Stimulated activated CD8-positive, alpha-beta memory T cell treated with anti-CD3 and anti-CD28 coated beads, Interleukin-15, amount 100 ng/mL, for 48 hours (primary cell): ENCODE results near the gene AKR1B15.
"Not testable (repeated sequence)": the region's sequence is repeated elsewhere in the genome, so short reads cannot be mapped to it uniquely, and the experiment has no call there.

ENCODE experiments used
- DNase-seq, 2 donors: peaks; one replicate each; pipeline ENCODE4 v3.0.0-alpha.2; 2020; ENCODE audit warnings: low read depth in 2 of 2

The AKR1B15 gene

DNA sequence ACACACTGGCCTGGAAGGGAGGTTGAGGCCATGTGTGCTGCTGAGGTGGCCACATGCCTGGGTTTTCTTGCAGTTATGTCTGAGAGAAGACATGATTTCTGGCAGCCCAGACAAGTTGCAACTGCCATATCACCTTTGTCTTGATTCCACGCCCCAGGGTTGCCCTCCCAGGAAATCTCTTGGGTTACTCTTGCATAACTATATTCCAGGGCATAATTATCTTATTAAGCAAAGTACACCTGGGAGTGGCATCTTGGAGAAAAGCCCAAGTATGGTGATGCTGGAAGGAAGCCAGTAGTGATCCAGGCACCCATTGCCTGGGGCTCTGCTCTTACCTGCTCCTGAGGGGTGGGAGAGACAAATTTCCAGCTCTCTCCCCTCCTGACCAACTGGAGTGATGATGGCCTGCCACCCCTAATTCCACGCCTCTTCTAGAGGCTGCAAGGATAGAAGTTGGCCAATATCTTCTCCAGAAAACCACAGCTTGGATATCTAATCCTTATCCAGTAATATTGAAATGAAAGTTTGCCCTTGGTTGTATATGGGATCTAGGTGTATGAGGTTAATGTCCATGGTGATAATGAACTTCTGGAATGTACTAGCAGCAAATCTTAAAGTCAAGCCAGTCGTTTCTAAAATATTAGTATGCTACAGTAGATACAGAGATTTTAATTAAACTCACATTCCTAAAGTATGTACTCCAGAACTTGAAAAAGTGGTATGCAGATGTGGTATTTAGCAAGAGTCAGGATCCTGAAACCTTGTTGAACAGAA lies 16.5 kb upstream of the AKR1B15 start:
- DNase-seq, result no peak

DNA sequence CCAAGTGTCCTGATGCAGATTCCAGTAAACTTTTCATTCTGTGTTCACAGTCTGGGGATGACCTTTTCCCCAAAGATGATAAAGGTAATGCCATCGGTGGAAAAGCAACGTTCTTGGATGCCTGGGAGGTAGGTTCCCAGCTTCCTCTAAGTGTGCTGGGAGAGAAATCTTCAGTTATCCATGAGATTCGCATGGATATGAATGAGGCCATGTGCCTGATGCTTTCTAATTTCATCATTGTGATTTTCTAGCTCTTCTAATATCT lies 16.0 kb upstream of the AKR1B15 start:
- no peak for DNase-seq

DNA sequence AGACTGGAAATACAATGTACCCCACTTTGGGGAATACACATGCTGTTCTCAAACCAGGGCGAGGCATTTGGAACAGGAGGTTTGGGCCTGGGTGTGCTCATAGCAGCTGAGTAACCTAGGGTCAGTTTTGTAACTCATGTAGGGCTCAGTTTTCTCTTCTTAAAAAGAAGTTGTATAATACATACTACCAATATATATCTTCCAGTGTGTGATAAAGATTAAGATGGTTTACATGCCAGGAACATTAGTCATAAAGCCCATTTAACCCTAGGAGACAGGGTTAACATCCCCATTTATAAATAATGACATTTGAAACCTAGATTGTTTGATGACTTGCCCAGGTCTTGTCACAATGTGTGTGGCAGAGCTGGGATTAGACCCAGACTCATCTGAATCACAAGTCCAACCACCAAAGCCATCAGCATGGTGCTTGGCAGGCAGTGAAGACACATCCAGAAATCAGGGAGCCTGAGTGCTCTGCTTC lies 15.6 kb upstream of the AKR1B15 start:
- DNase-seq, result no peak

GRCh38 chr7:134534633-134535032 lies 14.3 kb upstream of the AKR1B15 start:
- no peak for DNase-seq

- DNase-seq, result no peak
Measured at GRCh38 chr7:134535272-134535918, 13.5 kb upstream of the AKR1B15 start.

DNA sequence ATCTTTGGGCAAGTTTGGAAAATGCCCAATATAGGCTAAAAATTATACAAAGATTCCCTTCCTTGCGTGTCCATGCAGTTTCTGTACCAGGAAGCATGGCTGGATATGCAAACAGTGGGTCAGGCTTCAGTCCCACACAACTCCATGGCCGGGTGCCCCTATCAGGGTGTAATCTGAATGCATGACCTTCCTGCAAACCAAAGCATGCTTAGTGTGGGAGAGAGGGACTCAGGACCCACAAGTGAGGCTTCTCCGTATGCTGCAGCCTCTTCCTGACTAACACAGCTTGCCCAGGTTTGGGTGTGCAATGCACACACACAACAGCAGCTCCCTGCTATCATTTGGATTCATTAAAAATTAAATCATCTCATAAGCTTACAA lies 13.0 kb upstream of the AKR1B15 start:
- DNase-seq, result no peak

- not testable (repeated sequence) for DNase-seq
Measured at GRCh38 chr7:134536558-134536957, 12.4 kb upstream of the AKR1B15 start.

DNA sequence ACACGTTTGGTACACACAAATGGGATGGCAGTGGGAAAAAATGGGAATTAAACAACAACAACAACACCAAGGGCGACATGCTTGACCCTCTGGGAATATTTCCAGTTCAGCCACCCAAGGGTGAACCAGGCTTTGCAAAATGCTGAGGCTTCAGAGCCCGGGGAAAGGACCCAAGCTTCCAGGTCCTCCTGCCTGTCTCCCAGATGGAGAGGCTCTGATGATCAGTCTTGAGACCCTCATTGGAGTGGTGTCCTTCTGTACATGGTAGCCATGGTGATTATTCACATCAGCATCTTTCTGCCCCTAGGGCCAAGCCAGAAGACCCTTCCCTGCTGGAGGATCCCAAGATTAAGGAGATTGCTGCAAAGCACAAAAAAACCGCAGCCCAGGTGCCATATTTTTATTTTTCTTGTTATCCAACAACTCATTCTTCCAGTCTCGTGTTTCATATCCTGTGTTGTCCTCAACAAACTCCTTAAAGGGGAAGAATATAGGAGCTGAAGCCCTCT lies 11.6 kb upstream of the AKR1B15 start:
- DNase-seq, result not testable (repeated sequence)

GRCh38 chr7:134539380-134540004 lies 9.4 kb upstream of the AKR1B15 start:
- no peak for DNase-seq

DNA sequence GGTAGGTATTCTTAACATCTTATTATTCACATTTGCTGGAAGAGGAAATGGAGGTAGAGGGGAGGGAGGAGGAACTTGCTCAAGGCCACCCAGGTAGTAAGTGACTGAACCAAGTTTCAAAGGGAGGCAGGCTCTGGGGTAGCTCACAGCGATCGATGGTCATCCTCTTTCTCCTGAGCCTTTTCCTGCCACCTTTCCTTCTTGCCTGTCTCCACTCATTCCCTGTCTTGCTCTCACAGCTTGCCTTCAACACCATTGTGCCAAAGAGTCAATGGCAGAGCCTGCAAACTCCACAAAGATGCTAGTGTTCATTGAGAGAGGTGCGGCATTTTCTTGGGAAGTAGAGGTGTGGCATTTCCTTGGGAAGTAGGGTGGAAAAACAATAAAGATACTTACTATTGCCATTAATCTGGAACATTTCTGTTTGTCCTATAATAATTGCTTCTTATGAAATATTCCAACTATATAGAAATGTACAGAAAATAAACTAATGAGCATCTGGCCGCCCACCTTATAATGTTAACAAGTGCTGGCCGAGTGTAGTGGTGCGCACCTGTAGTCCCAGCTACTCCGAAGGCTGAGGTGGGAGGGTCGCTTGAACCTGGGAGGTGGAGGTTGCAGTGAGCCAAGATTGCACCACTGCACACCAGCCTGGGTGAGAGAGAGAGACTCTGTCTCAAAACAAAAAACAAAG lies 7.3 kb upstream of the AKR1B15 start:
- not testable (repeated sequence) for DNase-seq

DNA sequence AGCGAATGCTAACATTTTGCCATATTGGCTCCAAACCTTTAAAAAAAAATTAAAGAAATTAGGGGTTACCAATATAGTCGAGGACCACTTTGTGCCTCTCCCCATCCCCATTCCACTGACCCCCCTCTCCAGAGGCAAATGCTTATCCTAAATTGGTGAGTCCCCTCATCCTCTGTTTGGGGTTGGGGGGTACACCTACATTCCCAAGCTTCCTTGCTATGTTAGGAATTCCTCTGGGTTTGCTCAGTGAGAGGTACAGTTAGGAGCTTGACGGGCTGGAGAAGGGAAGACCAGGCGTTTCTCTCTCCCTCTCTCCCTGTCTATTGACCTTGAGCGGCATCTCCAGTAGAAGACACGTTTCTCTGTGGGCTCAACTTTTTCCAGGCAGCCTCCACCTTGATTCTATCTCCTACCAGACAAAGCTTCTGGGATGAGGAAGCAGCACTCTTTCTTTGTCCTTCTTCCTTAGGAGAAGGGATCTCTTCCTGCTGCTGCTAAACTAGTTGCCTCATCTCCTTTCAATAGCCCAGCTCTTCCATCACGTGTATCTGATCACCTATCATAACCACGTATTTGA lies 6.6 kb upstream of the AKR1B15 start:
- no peak for DNase-seq

- no peak for DNase-seq
Measured at GRCh38 chr7:134545380-134545779, 3.5 kb upstream of the AKR1B15 start.

DNA sequence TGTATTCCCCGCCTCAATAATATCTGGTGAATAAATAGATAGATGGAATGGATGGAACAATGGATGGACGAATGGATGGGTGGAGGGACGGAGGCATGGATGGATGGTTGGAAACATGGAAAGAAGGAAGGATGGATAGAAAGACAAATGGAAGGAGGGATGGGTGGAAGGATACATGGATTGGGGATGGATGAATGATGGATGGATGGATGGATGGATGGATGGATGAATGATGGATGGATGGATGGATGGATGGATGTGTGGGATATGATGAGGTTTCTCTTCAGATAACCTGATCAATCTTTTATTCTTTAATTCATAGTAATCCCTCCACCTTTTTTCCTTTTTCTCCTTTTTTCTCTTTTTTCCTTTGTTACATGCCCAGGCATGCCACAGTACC lies 3.0 kb upstream of the AKR1B15 start:
- no peak for DNase-seq

DNA sequence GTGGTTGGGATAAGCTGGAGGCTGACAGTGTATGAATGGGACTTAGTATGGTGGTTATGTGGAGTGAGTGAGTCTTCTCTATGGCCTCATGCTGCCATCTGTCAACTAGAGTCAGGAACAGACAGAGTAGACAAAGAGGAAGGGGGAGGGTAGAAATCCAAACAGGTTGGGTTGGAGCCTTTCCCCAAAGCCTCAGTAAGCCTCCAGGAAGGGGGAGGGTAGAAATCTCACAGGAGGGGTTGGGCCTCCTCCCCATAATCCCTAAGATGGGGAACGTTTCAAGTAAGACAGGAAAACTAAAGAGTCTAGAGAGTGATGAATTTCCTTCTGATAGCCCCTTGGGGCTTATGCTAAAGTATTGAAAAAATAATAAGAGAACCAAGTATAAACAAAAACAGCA lies 2.0 kb upstream of the AKR1B15 start:
- no peak for DNase-seq

- peak; percentile 25 to 36 for DNase-seq
Measured at GRCh38 chr7:134547397-134548054, 1.4 kb upstream of the AKR1B15 start.

GRCh38 chr7:134549366-134549765 lies 456 bp downstream of the AKR1B15 start:
- DNase-seq, result no peak

DNA sequence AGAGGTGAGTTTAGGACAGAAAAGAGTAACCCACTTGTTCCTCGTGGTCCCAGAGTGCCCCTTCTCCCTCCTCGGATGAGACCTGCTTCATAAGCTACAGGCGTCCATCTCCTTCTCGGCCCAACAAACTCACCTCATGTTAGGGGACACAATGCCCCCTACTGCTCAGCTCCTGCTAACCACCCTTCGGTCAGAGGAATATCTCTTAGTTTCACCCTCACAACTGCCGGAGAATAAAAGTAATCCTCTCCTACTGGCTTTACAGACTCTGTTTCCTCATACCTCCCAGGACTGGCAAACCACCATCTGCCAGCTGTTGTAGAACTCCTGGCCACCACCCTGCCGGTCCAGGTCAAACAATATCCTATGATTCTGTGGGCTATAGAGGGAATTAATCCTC lies 3.2 kb downstream of the AKR1B15 start:
- DNase-seq, result no peak

DNA sequence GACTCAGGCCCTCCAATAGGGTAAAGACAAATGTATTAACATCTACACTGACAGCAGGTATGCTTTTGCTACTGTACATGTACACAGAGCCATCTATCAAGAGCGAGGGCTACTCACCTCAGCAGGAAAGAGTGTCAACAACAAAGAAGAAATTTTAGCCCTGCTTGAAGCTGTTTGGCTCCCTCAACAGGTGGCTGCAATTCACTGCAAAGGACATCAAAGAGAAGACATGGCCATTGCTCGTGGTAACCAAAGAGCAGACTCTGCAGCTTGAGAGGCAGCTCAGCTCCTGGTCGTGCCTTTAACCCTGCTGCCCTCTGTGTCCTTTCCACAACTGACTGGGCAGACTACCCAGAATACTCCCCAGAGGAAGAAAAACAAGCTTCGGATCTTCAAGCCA lies 5.1 kb downstream of the AKR1B15 start:
- no peak for DNase-seq

DNA sequence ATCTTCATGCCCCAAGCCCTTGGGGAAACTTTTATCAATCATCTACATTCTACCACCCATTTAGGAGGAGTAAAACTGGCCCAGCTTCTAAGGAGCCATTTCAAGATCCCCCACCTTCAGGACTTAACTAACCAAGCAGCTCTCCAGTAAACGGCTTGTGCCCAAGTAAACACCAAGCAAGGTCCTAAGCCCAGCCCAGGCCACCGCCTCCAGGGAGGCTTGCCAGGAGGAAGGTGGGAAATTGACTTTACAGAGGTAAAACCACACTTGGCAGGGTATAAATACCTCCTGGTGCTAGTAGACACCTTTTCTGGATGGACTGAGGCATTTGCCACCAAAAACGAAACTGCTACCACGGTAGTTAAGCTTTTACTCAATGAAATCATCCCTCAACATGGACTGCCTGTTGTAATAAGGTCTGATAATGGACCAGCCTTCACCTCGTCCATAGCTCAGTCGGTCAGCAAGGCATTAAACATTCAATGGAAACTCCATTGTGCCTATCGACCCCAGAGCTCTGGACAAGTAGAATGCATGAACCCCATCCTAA lies 5.6 kb downstream of the AKR1B15 start:
- DNase-seq, result no peak

GRCh38 chr7:134557391-134557790 lies 8.5 kb downstream of the AKR1B15 start:
- no peak for DNase-seq

DNA sequence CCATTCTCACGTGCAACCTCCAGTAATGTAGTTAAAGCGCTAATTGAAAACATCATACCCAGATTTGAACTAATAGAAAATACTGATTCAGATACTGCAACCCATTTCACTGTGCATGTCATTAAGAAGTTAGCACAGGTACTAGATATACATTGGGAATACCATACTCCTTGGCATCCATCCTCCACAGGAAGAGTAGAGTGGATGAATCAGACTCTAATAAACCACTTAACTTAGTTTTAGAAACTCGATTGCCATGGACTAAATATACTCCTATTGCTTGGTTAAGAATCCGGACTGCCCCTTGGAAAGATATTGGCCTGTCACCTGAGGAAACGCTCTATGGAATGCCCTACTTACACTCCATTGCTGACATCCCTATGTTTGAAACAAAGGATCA lies 9.5 kb downstream of the AKR1B15 start:
- no peak for DNase-seq
